Breast epithelium (tissue), 3 donors: Measurements from ENCODE around the gene SGSM2.

Experiments used
- POLR2A ChIP-seq: fragments of 450-650 bp; IDR thresholded peaks from one replicate; pipeline ENCODE4 v1.6.1; 2016; ENCODE audit warnings: antibody characterized with exemption, mild to moderate bottlenecking, moderate library complexity
- POLR2AphosphoS5 ChIP-seq, 3 donors: sonication (generic); formaldehyde crosslinking; IDR thresholded peaks; one replicate each; pipeline ENCODE4 v1.6.1; 2017; ENCODE audit warnings: antibody characterized with exemption in 3 of 3
- TF ChIP-seq, protein P1 (sequence below), 3 donors: fragments of 450-650 bp; IDR thresholded peaks; one replicate each; pipeline ENCODE4 v1.5.1; 2016 to 2017; ENCODE audit warnings: antibody characterized with exemption in 3 of 3, mild to moderate bottlenecking in 3 of 3, moderate library complexity in 3 of 3

DNA sequence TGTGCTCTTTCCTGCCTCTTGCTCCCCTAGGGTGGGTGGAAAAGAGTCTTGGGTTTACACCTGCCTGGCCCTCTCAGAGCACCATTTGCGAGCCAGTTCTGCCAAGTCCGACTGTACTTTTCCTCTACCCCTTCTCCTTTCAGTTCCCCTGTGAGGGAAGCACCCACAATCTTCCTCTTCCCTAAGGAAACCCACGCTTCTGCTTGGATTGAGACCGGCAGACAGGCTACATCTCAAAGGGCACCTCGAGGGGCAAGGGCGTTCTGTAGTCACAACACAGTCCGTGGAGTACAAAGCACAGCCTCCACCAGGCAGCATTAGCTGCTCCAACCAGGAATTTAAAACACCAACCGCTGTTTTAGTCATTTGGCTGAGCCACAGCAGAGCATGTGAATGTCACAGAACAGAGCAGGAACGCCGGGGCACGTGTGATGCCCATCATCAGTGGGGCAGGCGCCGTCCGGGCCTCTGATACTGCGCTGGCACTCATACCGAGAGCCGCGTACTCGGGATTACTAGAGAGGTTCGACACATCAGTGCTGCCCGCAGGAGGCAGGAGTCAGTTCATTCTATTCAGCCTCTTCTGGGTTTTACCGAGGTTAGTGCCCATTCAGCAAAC is 77.3 kb downstream of the SGSM2 start:
- TF ChIP-seq POLR2A = no peak
- TF ChIP-seq, protein P1, sequence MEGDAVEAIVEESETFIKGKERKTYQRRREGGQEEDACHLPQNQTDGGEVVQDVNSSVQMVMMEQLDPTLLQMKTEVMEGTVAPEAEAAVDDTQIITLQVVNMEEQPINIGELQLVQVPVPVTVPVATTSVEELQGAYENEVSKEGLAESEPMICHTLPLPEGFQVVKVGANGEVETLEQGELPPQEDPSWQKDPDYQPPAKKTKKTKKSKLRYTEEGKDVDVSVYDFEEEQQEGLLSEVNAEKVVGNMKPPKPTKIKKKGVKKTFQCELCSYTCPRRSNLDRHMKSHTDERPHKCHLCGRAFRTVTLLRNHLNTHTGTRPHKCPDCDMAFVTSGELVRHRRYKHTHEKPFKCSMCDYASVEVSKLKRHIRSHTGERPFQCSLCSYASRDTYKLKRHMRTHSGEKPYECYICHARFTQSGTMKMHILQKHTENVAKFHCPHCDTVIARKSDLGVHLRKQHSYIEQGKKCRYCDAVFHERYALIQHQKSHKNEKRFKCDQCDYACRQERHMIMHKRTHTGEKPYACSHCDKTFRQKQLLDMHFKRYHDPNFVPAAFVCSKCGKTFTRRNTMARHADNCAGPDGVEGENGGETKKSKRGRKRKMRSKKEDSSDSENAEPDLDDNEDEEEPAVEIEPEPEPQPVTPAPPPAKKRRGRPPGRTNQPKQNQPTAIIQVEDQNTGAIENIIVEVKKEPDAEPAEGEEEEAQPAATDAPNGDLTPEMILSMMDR (IDR thresholded peaks at IDR 0.05) = no peak
- no peak for TF ChIP-seq POLR2AphosphoS5 (IDR thresholded peaks at IDR 0.05)
